Measurements from ENCODE around the gene ODF2L. TPM values are rescaled to one million over a fixed set of nuclear protein-coding genes. Genes with fewer than 3 reads are reported as not detected.

ODF2L gene
- polyA plus RNA-seq, 1 experiment, result 5.9 TPM

GRCh38 chr1:86378813-86379212 lies 17.3 kb downstream of the ODF2L start:
- TF ChIP-seq CTCF (IDR thresholded peaks at IDR 0.05; ENCODE audit: insufficient read depth, low read depth, low read length), result no peak
- H3K27me3 ChIP-seq (ENCODE audit: control insufficient read depth, insufficient read depth, low read length), result no peaks in the 10 kb centered on the region
- ChIA-PET POLR2A (no interaction called here), CTCF (interaction anchor here (1.0 to 3.6 kb wide), 3 partner anchors 91 to 359 kb away, joined by 3 to 47 read pairs (median 4); no protein-coding TSS in a partner anchor)
- DNase-seq (ENCODE audit: low read depth), result no peak
- no peak overlapping the region for H3K4me3 ChIP-seq (ENCODE audit: low read depth, low read length)
- H3K36me3 ChIP-seq (ENCODE audit: control insufficient read depth, insufficient read depth, low read length), result no peaks in the 10 kb centered on the region; the same call in 1 of the 2 replicates

- POLR2A ChIA-PET, result no interaction called here
- Histone ChIP-seq H3K4me3 (ENCODE audit: low read depth, low read length) (no peak overlapping the region), H3K27me3 (ENCODE audit: control insufficient read depth, insufficient read depth, low read length) (no peaks in the 10 kb centered on the region), H3K36me3 (ENCODE audit: control insufficient read depth, insufficient read depth, low read length) (no peaks in the 10 kb centered on the region; the same call in 1 of the 2 replicates)
- no peak for DNase-seq (ENCODE audit: low read depth)
- TF ChIP-seq CTCF (IDR thresholded peaks at IDR 0.05; ENCODE audit: insufficient read depth, low read depth, low read length), result no peak
- CTCF ChIA-PET, result interaction anchor here (1.8 to 3.6 kb wide), 2 partner anchors 128 to 129 kb away, joined by 5 to 47 read pairs; no protein-coding TSS in a partner anchor
These were observed 18.8 kb downstream of the ODF2L start for GRCh38 chr1:86377341-86377740.

- Histone ChIP-seq H3K4me3 (ENCODE audit: low read depth, low read length) (no peak overlapping the region), H3K36me3 (ENCODE audit: control insufficient read depth, insufficient read depth, low read length) (no peaks in the 10 kb centered on the region; the same call in 1 of the 2 replicates), H3K27me3 (ENCODE audit: control insufficient read depth, insufficient read depth, low read length) (no peaks in the 10 kb centered on the region)
- DNase-seq (ENCODE audit: low read depth), result no peak
- ChIA-PET POLR2A (no interaction called here), CTCF (interaction anchor here (1.8 kb wide), 1 partner anchor 130 kb away, joined by 5 read pairs; no protein-coding TSS in a partner anchor)
- TF ChIP-seq CTCF (IDR thresholded peaks at IDR 0.05; ENCODE audit: insufficient read depth, low read depth, low read length), result no peak
These were observed 20.4 kb downstream of the ODF2L start for GRCh38 chr1:86375688-86376087.

- CTCF ChIA-PET, result no interaction called here
- no peaks in the 10 kb centered on the region for H3K36me3 ChIP-seq (ENCODE audit: control insufficient read depth, insufficient read depth, low read length)
- DNase-seq (ENCODE audit: low read depth), result no peak
- H3K4me3 ChIP-seq (ENCODE audit: low read depth, low read length), result no peak overlapping the region
- TF ChIP-seq CTCF (IDR thresholded peaks at IDR 0.05; ENCODE audit: insufficient read depth, low read depth, low read length), result no peak
- no peaks in the 10 kb centered on the region for H3K27me3 ChIP-seq (ENCODE audit: control insufficient read depth, insufficient read depth, low read length)
- POLR2A ChIA-PET, result no interaction called here
These were observed 25.5 kb downstream of the ODF2L start for GRCh38 chr1:86370601-86371022.

GRCh38 chr1:86365896-86366295 lies 30.2 kb downstream of the ODF2L start:
- DNase-seq (ENCODE audit: low read depth), result no peak
- ChIA-PET POLR2A (no interaction called here), CTCF (no interaction called here)
- Histone ChIP-seq H3K27me3 (ENCODE audit: control insufficient read depth, insufficient read depth, low read length) (no peaks in the 10 kb centered on the region), H3K4me3 (ENCODE audit: low read depth, low read length) (no peak overlapping the region), H3K36me3 (ENCODE audit: control insufficient read depth, insufficient read depth, low read length) (no peaks in the 10 kb centered on the region; the same call in 1 of the 2 replicates)
- no peak for TF ChIP-seq CTCF (IDR thresholded peaks at IDR 0.05; ENCODE audit: insufficient read depth, low read depth, low read length)
